ENCODE measurements around the gene ARHGEF6.

Gene ARHGEF6

DNA sequence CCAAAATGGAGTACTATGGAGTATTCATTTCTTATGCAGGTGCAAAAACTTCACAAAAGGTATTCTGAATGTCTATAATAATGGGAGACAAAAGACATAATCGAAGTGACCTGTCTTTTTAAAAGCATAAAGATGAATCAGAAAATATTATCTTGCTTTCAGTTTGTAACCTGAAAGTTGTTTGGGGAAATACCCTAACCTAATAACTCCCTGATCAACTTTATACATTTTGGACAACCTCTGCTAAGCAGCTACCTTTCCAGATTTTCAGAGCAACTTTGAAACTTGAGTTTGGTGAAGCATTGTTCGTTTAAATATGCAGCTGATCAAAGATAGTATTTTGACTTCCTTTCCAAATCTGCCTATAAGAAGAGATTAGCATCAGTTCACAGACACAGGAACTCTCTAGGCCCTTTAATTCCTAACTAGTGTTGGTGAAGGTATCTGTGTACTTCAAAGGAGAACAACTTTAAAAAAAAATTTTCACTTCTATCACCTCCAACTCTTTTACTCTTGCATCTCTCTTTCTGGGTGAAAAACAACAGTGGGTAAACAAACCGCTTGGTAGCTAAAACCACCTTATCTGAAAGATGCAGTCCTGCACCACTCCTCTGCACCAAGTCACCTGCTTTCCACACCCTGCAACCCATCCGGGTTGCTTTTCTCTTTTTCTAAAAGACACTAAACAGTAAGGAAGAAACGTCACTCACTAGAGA is 106.3 kb downstream of the ARHGEF6 start:
- H3K9me3 Mint-ChIP-seq, result no peaks in the 10 kb centered on the region
- DNase-seq (ENCODE audit: low spot score in 2 of 2) (no peak), ATAC-seq (ENCODE audit: low read depth) (no peak)
- H3K4me1 Mint-ChIP-seq, result peaks cover 6% of the 10 kb centered on the region
- no peak overlapping the region for H3K27ac Mint-ChIP-seq
- H3K4me3 Mint-ChIP-seq, result no peak overlapping the region
- peaks cover 27% of the 10 kb centered on the region for H3K36me3 Mint-ChIP-seq
- H3K27me3 Mint-ChIP-seq, result no peaks in the 10 kb centered on the region

DNA sequence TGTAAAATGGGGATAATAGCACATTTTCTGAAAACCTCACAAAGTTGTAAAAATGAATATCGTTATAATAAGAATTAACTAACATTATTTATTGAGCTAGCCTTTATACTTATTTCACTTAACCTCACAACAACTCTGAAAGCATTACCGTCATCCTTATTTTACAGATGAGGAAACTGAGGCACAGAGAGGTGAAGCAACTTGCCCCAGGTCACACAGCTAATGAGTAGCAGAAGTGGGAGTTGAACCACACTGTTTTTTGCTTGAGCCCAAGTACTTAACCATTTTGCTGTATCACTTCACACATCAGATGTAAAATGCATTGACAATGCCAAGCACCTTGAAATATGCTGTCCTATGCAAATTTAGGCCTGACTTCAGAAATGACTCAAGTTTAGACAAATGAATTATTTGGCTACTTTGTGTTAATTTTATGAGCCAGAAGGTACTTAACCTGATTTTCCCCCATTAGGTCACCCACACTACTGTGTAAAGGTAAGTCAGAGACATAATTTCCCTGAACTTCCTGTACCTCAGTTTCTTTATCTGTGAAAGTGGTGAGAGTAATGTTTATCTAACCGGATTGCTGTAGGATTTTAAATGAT is 109.6 kb downstream of the ARHGEF6 start:
- no peaks in the 10 kb centered on the region for H3K27me3 Mint-ChIP-seq
- H3K36me3 Mint-ChIP-seq, result peaks cover 43% of the 10 kb centered on the region
- H3K4me3 Mint-ChIP-seq, result no peak overlapping the region
- H3K9me3 Mint-ChIP-seq, result no peaks in the 10 kb centered on the region
- ATAC-seq (ENCODE audit: low read depth), result no peak
- no peak overlapping the region for H3K27ac Mint-ChIP-seq
- DNase-seq (ENCODE audit: low spot score in 2 of 2), result no peak
- peaks cover 8% of the 10 kb centered on the region for H3K4me1 Mint-ChIP-seq

DNA sequence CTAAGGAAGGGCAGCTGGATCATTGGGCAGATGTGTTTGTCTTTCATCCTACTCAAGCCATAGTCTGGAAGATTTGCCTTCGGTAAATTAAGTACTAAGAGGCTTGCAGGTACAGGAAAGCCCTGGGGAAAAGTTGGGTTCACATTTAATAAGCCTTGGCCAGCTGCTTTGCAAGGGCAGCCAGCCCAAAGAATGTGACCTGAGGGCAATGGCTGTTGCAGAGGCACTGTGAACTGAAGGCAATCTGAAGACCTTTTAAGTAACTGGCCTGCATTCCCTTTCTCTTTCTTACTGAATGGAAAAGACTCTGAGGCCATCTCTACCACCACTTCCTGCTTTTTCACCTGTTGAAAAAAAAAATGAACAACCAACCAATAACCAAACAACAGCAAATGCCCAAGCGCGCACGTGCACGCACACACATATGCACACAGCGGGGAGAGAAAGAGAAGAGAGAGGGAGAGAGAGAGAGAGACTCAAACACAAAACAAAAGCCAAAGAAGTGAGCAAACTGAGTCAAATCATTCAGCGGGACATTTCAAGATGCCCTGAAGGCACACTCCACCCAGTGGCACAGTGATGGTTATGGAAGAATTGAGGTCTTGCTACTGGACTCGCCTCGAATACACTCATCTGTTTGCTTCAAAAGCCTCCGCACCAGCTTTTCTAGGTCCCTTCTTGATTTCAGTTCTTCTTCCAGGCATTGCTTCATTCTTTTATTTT is 113.1 kb downstream of the ARHGEF6 start:
- Mint-ChIP-seq H3K36me3 (peaks cover 44% of the 10 kb centered on the region), H3K27ac (no peak overlapping the region), H3K4me1 (peaks cover 8% of the 10 kb centered on the region), H3K9me3 (peaks cover 3% of the 10 kb centered on the region), H3K27me3 (no peaks in the 10 kb centered on the region), H3K4me3 (no peak overlapping the region)
- DNase-seq (ENCODE audit: low spot score in 2 of 2), result no peak
- no peak for ATAC-seq (ENCODE audit: low read depth)

DNA sequence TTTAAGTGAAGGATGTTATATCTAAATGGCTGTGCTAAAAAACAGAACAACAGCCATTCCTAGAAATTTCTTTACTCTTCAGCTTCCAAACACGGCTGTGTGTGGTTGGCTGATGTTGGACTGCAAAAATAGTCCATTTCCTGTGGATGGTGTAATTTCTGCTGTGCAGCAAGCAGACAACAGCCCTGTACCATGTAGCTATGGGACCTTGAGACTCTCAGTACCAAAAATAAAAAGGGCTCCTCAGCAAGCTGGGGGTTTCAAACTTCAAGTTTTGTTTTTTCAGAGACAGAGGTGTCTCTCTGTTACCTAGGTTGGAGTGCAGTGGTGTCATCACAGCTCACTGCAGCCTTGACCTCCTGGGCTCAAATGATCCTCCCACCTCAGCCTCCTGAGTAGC is 114.6 kb downstream of the ARHGEF6 start:
- DNase-seq (ENCODE audit: low spot score in 2 of 2) (no peak), ATAC-seq (ENCODE audit: low read depth) (no peak)
- Mint-ChIP-seq H3K9me3 (peaks cover 3% of the 10 kb centered on the region), H3K4me1 (peaks cover 5% of the 10 kb centered on the region), H3K4me3 (no peak overlapping the region), H3K36me3 (peaks cover 42% of the 10 kb centered on the region), H3K27me3 (no peaks in the 10 kb centered on the region), H3K27ac (no peak overlapping the region)

DNA sequence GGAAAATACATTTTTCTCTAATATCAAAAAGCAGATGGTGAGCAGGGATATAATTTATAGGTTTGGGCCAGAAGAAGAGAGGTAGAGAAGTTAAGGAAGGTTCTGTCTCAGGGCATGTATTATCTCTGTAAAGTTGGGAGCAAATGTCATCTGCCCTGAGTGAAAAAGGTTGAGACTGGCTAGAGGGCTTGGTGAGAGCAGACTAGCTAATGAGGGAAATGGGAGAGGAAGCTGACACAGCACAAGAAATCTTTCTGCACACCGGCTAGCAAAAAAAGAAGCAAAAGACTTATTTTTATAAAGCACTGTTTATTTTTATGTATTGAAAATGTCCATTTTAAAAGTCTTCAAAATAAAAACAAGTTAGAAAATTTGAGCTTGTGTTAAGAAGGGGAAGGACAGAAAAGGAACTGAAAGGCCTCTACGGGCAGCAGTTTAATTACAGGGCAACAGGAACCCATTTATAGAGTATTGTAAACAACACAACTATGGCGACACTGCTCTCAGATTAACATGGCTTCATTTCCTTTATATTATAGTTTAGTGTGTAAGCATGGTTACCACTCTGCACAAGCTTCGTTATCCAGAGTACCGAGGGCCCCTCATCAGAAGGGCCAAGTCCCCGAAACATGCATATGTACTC is 115.4 kb downstream of the ARHGEF6 start:
- H3K27me3 Mint-ChIP-seq, result no peaks in the 10 kb centered on the region
- ATAC-seq (ENCODE audit: low read depth) (peak; percentile 57), DNase-seq (ENCODE audit: low spot score in 2 of 2) (no peak)
- H3K36me3 Mint-ChIP-seq, result peaks cover 42% of the 10 kb centered on the region
- H3K27ac Mint-ChIP-seq, result no peak overlapping the region
- H3K4me3 Mint-ChIP-seq, result no peak overlapping the region
- H3K4me1 Mint-ChIP-seq, result peaks cover 5% of the 10 kb centered on the region
- H3K9me3 Mint-ChIP-seq, result peaks cover 3% of the 10 kb centered on the region

DNA sequence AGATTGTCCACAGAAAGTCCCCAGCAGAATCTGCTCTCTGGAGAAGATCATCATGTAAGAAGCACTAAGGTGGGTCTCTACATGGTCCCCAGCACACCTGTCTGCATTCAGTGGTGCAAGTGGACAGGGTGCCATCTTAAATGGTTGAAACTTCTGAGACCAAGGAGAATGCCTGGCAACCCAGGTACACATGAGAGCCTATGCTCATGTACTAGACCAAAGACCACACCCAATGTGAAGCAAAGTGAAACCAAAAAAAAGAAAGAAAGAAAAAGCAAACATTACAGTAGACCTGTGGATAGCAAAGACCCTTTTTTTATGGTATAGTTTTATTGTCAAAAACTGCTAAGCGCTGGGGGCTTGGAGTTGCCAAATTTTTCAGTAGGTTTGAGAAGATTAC is 117.8 kb downstream of the ARHGEF6 start:
- peaks cover 32% of the 10 kb centered on the region for H3K36me3 Mint-ChIP-seq
- peaks cover 3% of the 10 kb centered on the region for H3K9me3 Mint-ChIP-seq
- ATAC-seq (ENCODE audit: low read depth) (no peak), DNase-seq (ENCODE audit: low spot score in 2 of 2) (no peak)
- H3K4me1 Mint-ChIP-seq, result peaks cover 11% of the 10 kb centered on the region
- H3K27me3 Mint-ChIP-seq, result no peaks in the 10 kb centered on the region
- H3K4me3 Mint-ChIP-seq, result no peak overlapping the region
- no peak overlapping the region for H3K27ac Mint-ChIP-seq

DNA sequence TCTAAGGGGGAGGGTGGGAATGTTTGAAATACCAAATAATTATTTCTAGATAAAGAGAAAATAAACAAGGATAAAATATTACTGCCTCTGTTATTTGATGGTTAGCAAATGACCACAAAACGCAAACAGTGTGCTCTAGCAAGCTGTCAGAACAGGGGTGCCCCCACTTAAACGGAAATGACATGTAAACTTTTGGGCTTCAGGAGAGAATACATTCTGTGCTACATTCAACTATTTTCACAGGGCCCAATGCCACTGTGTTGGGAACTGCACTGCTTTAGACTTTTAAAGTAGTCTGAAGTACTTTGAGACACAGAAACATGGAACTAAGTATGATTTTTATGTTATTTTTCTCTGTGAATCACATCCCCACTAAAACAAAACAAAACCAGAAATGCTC is 118.6 kb downstream of the ARHGEF6 start:
- DNase-seq (ENCODE audit: low spot score in 2 of 2), result no peak
- ATAC-seq (ENCODE audit: low read depth), result no peak
- Mint-ChIP-seq H3K9me3 (peaks cover 3% of the 10 kb centered on the region), H3K27ac (no peak overlapping the region), H3K4me1 (peaks cover 11% of the 10 kb centered on the region), H3K27me3 (no peaks in the 10 kb centered on the region), H3K4me3 (no peak overlapping the region), H3K36me3 (peaks cover 27% of the 10 kb centered on the region)

DNA sequence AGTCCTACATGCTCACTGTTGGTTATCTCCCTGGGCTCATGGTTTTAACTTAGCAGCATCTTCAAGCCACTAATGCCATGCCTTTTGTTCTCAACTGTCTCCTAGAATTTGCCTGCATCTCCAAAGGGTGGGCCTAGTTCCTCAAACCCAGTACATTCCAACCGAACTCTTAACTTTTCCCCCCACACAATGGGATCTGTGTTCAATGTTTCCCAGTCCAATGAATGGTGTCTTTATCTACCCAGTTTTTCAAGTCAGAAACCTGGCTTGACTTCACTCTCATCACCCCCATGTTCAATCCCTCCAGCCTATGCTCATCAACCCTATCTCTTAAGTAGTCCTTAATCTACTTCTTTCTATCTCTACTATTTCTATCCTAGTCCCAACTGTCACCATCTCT is 119.8 kb downstream of the ARHGEF6 start:
- Mint-ChIP-seq H3K36me3 (peaks cover 27% of the 10 kb centered on the region), H3K9me3 (peaks cover 3% of the 10 kb centered on the region)

DNA sequence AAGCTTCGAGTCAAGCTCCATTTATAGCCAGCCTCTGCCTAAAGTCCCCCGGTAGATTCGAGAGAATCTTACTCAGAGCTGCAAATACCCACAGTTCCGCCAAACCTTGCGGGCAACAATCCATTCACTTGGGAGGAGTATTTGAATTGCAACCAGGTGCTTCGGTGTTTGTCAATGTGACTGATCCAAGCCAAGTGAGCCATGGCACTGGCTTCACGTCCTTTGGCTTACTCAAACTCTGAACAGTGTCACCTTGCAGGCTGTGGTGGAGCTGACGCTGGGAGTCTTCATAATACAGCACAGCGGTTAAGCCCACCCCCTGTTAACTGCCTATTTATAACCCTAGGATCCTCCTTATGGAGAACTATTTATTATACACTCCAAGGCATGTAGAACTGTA is 121.6 kb downstream of the ARHGEF6 start:
- DNase-seq (ENCODE audit: low spot score in 2 of 2) (no peak), ATAC-seq (ENCODE audit: low read depth) (no peak)
- no peak overlapping the region for H3K4me3 Mint-ChIP-seq
- H3K36me3 Mint-ChIP-seq, result peaks cover 21% of the 10 kb centered on the region
- no peaks in the 10 kb centered on the region for H3K27me3 Mint-ChIP-seq
- no peaks in the 10 kb centered on the region for H3K9me3 Mint-ChIP-seq
- H3K27ac Mint-ChIP-seq, result no peak overlapping the region
- H3K4me1 Mint-ChIP-seq, result peaks cover 7% of the 10 kb centered on the region

More for the DNA sequence above, 119.8 kb downstream of the ARHGEF6 start:
- no peaks in the 10 kb centered on the region for H3K27me3 Mint-ChIP-seq
- peaks cover 9% of the 10 kb centered on the region for H3K4me1 Mint-ChIP-seq
- DNase-seq (ENCODE audit: low spot score in 2 of 2) (no peak), ATAC-seq (ENCODE audit: low read depth) (no peak)
- H3K4me3 Mint-ChIP-seq, result no peak overlapping the region
- H3K27ac Mint-ChIP-seq, result no peak overlapping the region

DNA sequence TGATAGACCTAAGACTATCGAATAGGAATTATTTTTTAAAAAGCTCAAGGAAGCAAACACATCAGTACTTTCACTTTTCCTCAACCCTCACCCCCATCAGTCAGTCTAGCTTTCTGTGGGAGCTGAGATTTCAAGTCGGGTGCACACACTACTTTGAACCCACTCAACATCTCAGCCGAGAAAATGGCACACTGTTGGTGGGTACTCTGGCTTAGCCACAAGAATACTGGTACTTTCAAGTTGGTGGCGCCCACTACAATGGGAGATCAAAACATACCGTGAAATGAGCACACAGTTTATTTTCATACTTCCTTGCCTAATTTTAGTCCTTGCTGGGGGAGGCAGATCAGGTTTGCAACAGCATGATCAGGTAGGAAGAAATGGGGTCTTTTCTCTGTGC is 122.6 kb downstream of the ARHGEF6 start:
- Mint-ChIP-seq H3K27ac (no peak overlapping the region), H3K4me3 (no peak overlapping the region), H3K4me1 (peaks cover 7% of the 10 kb centered on the region), H3K36me3 (peaks cover 16% of the 10 kb centered on the region), H3K27me3 (no peaks in the 10 kb centered on the region), H3K9me3 (no peaks in the 10 kb centered on the region)
- no peak for DNase-seq (ENCODE audit: low spot score in 2 of 2)
- ATAC-seq (ENCODE audit: low read depth), result no peak

DNA sequence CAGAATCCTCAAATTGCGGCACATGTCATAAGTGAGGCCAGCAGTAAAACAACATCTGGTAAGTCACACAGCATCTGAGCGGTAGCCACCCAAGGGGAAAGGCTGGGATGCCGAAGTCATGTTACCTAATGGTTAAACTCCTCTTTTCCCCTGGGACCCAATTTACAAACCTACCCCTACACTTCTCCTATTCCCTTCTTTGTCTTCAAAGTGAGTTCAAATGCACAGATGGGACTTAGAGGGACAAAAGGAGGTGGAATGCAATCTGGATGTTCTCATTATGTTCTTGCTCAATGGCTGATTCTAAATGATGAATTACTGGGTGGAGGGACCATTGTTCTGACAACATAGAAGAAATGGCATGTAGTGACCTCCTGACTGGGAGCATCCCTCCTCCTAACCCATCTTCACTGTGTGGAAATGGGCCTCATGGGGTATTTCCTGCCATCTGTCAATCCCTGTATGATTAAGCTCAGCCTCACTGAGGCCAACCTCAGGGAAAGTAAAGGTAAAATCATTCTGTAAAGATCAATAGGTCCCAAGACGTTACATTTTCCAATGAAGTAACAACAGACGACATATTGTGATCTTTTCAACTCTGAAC is 124.3 kb downstream of the ARHGEF6 start:
- DNase-seq (ENCODE audit: low spot score in 2 of 2) (no peak), ATAC-seq (ENCODE audit: low read depth) (no peak)
- Mint-ChIP-seq H3K4me1 (peaks cover 7% of the 10 kb centered on the region), H3K27ac (no peak overlapping the region), H3K4me3 (no peak overlapping the region), H3K27me3 (no peaks in the 10 kb centered on the region), H3K36me3 (peaks cover 16% of the 10 kb centered on the region), H3K9me3 (no peaks in the 10 kb centered on the region)

DNA sequence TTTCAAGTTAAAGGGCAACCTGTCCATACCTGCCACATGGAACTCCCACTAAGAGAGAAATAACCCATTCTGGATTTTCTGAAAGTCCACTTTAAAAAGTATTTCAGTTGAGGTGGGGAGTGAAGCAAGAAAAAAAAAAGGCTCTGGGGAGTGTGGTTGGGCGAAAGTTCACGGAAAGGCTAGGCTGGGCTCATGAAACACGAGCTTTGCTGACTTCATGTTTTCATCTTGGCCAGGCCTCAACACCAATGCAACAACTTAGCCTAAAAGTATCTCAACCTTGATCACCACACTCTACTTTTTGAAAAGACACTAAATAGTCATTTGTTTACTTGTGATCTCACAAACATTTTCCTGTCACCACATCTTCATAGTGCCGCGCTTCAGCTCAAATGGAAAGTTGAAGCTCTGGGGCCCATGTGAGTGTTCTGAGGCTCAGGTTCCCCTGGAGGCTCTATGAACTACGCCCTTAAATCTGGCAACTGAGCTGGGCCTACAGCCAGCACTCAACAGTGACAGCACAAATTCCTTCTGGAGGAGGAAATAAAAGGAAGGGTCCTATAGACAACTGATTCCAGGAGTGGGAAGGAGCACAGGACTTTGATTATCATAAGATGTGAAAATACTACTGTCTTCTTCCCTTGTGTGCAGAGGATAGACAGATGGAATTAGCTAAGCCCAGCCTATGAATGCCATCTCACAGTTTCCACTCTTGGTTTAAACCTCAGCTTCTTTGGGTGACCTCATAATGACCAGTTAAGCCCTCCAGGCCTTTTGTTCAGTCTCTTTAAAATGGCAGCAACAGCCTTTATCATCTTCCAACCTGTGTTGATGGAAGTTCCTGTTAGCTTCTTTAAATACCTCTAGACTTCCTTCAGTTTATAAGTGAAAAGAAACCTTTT is 127.7 kb downstream of the ARHGEF6 start:
- Mint-ChIP-seq H3K4me1 (peaks cover under 1% of the 10 kb centered on the region), H3K27me3 (no peaks in the 10 kb centered on the region), H3K36me3 (peaks cover 7% of the 10 kb centered on the region), H3K4me3 (no peak overlapping the region), H3K9me3 (no peaks in the 10 kb centered on the region), H3K27ac (no peak overlapping the region)
- ATAC-seq (ENCODE audit: low read depth) (no peak), DNase-seq (ENCODE audit: low spot score in 2 of 2) (no peak)

DNA sequence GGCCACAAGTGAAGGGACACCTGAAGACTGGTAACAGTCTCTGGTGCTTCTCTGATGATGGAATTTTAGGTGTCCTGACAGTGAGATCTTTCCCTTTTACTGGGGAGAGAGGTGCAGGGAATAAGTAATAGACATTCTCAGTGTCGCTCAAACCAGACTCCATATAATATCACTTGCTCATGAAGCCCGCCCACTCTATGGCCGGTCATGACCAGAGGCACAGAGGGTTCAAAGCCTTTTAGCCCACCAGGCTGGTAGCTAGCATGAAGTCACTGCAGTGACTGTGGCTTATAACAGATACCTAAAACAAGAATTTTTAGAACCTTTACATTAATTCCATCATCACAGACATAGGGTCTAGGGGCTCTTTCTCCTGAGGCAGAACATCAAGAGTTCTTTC is 129.9 kb downstream of the ARHGEF6 start:
- DNase-seq (ENCODE audit: low spot score in 2 of 2), result no peak
- no peak overlapping the region for H3K4me3 Mint-ChIP-seq
- no peaks in the 10 kb centered on the region for H3K4me1 Mint-ChIP-seq
- peaks cover 3% of the 10 kb centered on the region for H3K36me3 Mint-ChIP-seq
- H3K27me3 Mint-ChIP-seq, result no peaks in the 10 kb centered on the region
- no peak overlapping the region for H3K27ac Mint-ChIP-seq
- H3K9me3 Mint-ChIP-seq, result no peaks in the 10 kb centered on the region
- no peak for ATAC-seq (ENCODE audit: low read depth)
